Kidney (tissue), 14 donors: Measurements from ENCODE around the gene IRS2. TPM values are rescaled to one million over a fixed set of nuclear protein-coding genes. Genes with fewer than 3 reads are reported as not detected.

Experiments used
- DNase-seq, 5 donors: peaks; one replicate each; pipeline ENCODE4 v3.0.0-alpha.2; 2013 to 2020
- FAIRE-seq: peaks from 2 replicates; lab custom pipeline; 2012; peaks lifted over from hg19 to GRCh38; lab: Jason Lieb, UNC
- H3K27ac ChIP-seq, 2 donors: one replicate each; pipeline ENCODE4 v1.7.0; 2013; ENCODE audit warnings: low read depth in 2 of 2, low read length in 2 of 2, inconsistent platforms in 1 of 2
- H3K27me3 ChIP-seq: one replicate; pipeline ENCODE4 v1.7.1; 2013; ENCODE audit warnings: low read length, inconsistent platforms; ENCODE audit not compliant: control insufficient read depth, insufficient read depth
- H3K36me3 ChIP-seq, 3 donors: one replicate each; pipeline versions ENCODE4 v1.7.0 to v1.7.1; 2013; ENCODE audit warnings: low read length in 3 of 3, control low read depth in 1 of 3, inconsistent platforms in 1 of 3; ENCODE audit not compliant: insufficient read depth in 3 of 3, control insufficient read depth in 2 of 3
- H3K4me1 ChIP-seq, 3 donors: one replicate each; pipeline versions ENCODE4 v1.7.0 to v1.7.1; 2013; ENCODE audit warnings: low read length in 3 of 3, inconsistent platforms in 1 of 3, low read depth in 1 of 3; ENCODE audit not compliant: control insufficient read depth in 2 of 3, insufficient read depth in 2 of 3
- H3K4me3 ChIP-seq, 3 donors: one replicate each; pipeline versions ENCODE4 v1.7.0 to v1.8.1; 2013; ENCODE audit warnings: low read length in 3 of 3, control low read depth in 1 of 3, inconsistent platforms in 1 of 3
- H3K9ac ChIP-seq, 3 donors: one replicate each; pipeline versions ENCODE4 v1.7.0 to v1.7.1; 2013; ENCODE audit warnings: low read length in 3 of 3, control low read depth in 1 of 3, inconsistent platforms in 1 of 3
- H3K9me3 ChIP-seq, 3 donors: one replicate each; pipeline versions ENCODE4 v1.7.0 to v1.7.1; 2013; ENCODE audit warnings: low read length in 3 of 3, control low read depth in 1 of 3, inconsistent platforms in 1 of 3; ENCODE audit not compliant: control insufficient read depth in 2 of 3, insufficient read depth in 1 of 3
- CTCF ChIP-seq: IDR thresholded peaks from 3 replicates; pipeline ENCODE4 v1.5.1; 2012; ENCODE audit warnings: mild to moderate bottlenecking, moderate library complexity, borderline replicate concordance; ENCODE audit not compliant: insufficient read depth; ENCODE audit errors: extremely low read depth
- intact Hi-C: fragments of 100-400 bp; cut with DNase I; formaldehyde crosslinking; loops from one replicate; pipeline ENCODE4 v1.11.1; 2022
- polyA plus RNA-seq: library from polyadenylated mRNA; stranded (reverse); fragments of 350-450 nt; fragmentation: Illumina TruSeq; extraction: RNeasy Lipid Tissue Mini Kit (QIAGEN cat#74804); gene quantifications from one replicate; pipeline ENCODE4 v1.2.3, GENCODE V29; 2014; ENCODE audit warnings: low read depth, low replicate concordance; ENCODE audit not compliant: insufficient read depth
- total RNA-seq: library from RNA; stranded (reverse); fragmentation: NEBNext Ultra II Directional; extraction: Animal tissue kit (Norgen Biotek cat#: 25700); gene quantifications from one replicate; pipeline ENCODE4 v1.2.1, GENCODE V29; 2021
- donor health status: control.
- donor health status: control.
- donor health status: control.
- donor health status: control.
- donor health status: control.
- donor health status: DM: yes; HTN: yes; CAD: no.
- donor health status: Normal renal cell carcinoma (clear cell type).

IRS2 gene
- total and polyA plus RNA-seq, 2 donors from 2014 or later, result 2.1 to 12.9 TPM

- FAIRE-seq (no peak), DNase-seq (no peak)
- Histone ChIP-seq H3K36me3 (no peaks in the 10 kb centered on the region), H3K27me3 (no peaks in the 10 kb centered on the region), H3K4me3 (no peak overlapping the region), H3K9ac (no peak overlapping the region), H3K4me1 (no peaks in the 10 kb centered on the region), H3K9me3 (no peaks in the 10 kb centered on the region), H3K27ac (no peak overlapping the region)
- intact Hi-C loops, result no loop called here
- TF ChIP-seq CTCF, result no peak
Observed at GRCh38 chr13:109737046-109737573, 49.3 kb downstream of the IRS2 start.

GRCh38 chr13:109735436-109735966 lies 50.9 kb downstream of the IRS2 start:
- intact Hi-C loops, result no loop called here

GRCh38 chr13:109734002-109734785 lies 52.2 kb downstream of the IRS2 start:
- Histone ChIP-seq H3K27ac (no peak overlapping the region), H3K36me3 (no peaks in the 10 kb centered on the region), H3K9me3 (no peaks in the 10 kb centered on the region), H3K9ac (no peak overlapping the region), H3K27me3 (no peaks in the 10 kb centered on the region), H3K4me1 (peaks cover 0 to 8% (median 0%) of the 10 kb centered on the region in 3 donors), H3K4me3 (no peak overlapping the region)
- FAIRE-seq, result no peak
- TF ChIP-seq CTCF, result no peak
- no peak for DNase-seq
- intact Hi-C loops, result no loop called here

More at GRCh38 chr13:109735436-109735966, 50.9 kb downstream of the IRS2 start:
- DNase-seq, result no peak
- H3K9me3 ChIP-seq, result no peaks in the 10 kb centered on the region
- FAIRE-seq, result no peak
- no peaks in the 10 kb centered on the region for H3K27me3 ChIP-seq
- no peak overlapping the region for H3K9ac ChIP-seq
- no peak overlapping the region for H3K4me3 ChIP-seq
- H3K36me3 ChIP-seq, result no peaks in the 10 kb centered on the region
- TF ChIP-seq CTCF, result no peak
- H3K4me1 ChIP-seq, result no peaks in the 10 kb centered on the region
- no peak overlapping the region for H3K27ac ChIP-seq
